SK-N-SH (cell line): ENCODE data around the gene HEXA.

Experiments used
- EP300 ChIP-seq, 2 experiments: IDR thresholded peaks; 2 replicates each; pipeline versions ENCODE4 v1.4.0 to v1.6.1; 2012; ENCODE audit warnings: borderline replicate concordance in 1 of 2, low read depth in 1 of 2, low read length in 1 of 2
- FOXM1 ChIP-seq: IDR thresholded peaks from 2 replicates; pipeline ENCODE4 v1.4.0; 2012; ENCODE audit warnings: low read depth, mild to moderate bottlenecking
- POLR2AphosphoS5 ChIP-seq: IDR thresholded peaks from 2 replicates; pipeline ENCODE4 v1.6.1; 2012; ENCODE audit warnings: low read depth, low read length
- REST ChIP-seq: IDR thresholded peaks from 2 replicates; pipeline ENCODE4 v1.6.1; 2012; ENCODE audit warnings: mild to moderate bottlenecking, low read depth, low read length, moderate library complexity
- RFX5 ChIP-seq: IDR thresholded peaks from 2 replicates; pipeline ENCODE4 v1.6.1; 2012; ENCODE audit warnings: mild to moderate bottlenecking, improper control_type of control experiment, low read length
- SIN3A ChIP-seq: IDR thresholded peaks from 2 replicates; pipeline ENCODE4 v1.6.1; 2012; ENCODE audit warnings: low read depth, mild to moderate bottlenecking, low read length, moderate library complexity, borderline replicate concordance
- SMC3 ChIP-seq: IDR thresholded peaks from 2 replicates; pipeline ENCODE4 v1.6.1; 2012; ENCODE audit warnings: low read depth, low read length, improper control_type of control experiment
- TF ChIP-seq, protein P1 (sequence below): fragments of 200-600 bp; sonication (generic); IDR thresholded peaks from 2 replicates; pipeline ENCODE4 v1.6.1; 2017; ENCODE audit warnings: antibody characterized with exemption, mild to moderate bottlenecking, moderate library complexity

DNA sequence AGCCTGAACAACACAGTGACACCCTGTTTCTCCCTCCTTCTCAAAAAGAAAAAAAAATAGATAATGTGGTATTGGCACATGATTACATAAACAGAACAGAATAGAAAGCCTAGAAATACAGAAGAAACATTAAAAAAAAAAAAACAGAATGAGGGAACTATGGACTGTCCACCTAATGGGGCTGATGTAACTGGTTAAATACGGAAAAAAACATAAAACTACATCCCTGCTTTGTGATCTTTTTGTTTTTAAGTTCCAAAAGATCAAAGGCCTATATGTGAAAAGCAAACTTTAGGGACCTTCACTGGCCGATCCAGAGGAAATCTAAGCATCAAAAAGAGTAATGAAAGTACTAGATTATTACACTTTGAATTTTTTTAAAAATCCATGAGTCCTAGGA is 39.5 kb upstream of the HEXA start:
- TF ChIP-seq, protein P1, sequence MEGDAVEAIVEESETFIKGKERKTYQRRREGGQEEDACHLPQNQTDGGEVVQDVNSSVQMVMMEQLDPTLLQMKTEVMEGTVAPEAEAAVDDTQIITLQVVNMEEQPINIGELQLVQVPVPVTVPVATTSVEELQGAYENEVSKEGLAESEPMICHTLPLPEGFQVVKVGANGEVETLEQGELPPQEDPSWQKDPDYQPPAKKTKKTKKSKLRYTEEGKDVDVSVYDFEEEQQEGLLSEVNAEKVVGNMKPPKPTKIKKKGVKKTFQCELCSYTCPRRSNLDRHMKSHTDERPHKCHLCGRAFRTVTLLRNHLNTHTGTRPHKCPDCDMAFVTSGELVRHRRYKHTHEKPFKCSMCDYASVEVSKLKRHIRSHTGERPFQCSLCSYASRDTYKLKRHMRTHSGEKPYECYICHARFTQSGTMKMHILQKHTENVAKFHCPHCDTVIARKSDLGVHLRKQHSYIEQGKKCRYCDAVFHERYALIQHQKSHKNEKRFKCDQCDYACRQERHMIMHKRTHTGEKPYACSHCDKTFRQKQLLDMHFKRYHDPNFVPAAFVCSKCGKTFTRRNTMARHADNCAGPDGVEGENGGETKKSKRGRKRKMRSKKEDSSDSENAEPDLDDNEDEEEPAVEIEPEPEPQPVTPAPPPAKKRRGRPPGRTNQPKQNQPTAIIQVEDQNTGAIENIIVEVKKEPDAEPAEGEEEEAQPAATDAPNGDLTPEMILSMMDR: no peak
- no peak for TF ChIP-seq POLR2AphosphoS5
- no peak for TF ChIP-seq RFX5
- no peak for TF ChIP-seq EP300 (IDR thresholded peaks at IDR 0.05; ENCODE audit: borderline replicate concordance in 1 of 2, low read depth in 1 of 2, low read length in 1 of 2)
- TF ChIP-seq SMC3: no peak
- TF ChIP-seq REST: no peak
- no peak for TF ChIP-seq SIN3A
- no peak for TF ChIP-seq FOXM1
